Stimulated activated CD8-positive, alpha-beta memory T cell treated with anti-CD3 and anti-CD28 coated beads, Interleukin-2, amount 100 ng/mL, for 1 hour (primary cell): Measurements from ENCODE around the gene NUP93.

Experiments
- DNase-seq, 2 donors: peaks; one replicate each; pipeline ENCODE4 v3.0.0-alpha.2; 2020; ENCODE audit warnings: low read depth in 2 of 2

Gene NUP93

DNA sequence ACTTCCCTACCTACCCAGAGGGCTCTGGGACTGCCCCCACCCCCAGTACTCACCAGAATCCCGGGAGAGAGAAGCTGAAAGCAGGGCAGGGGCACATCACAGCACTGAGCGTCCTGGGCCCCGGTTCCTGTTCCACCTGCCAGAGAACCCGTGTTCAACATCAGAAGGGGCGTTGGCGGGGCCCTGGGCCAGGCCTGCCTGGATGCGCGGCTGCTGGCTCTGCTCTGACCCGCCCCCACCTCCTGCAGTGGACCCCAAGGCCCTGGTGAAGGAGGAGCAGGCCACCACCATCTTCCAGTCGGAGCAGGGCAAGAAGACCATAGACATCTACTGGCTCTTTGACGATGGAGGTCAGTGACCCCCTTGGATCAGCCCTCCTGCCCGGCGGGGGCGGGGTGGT, 162.8 kb downstream of the NUP93 start:
- no peak for DNase-seq

GRCh38 chr16:56894331-56894917, 164.5 kb downstream of the NUP93 start:
- no peak for DNase-seq

DNA sequence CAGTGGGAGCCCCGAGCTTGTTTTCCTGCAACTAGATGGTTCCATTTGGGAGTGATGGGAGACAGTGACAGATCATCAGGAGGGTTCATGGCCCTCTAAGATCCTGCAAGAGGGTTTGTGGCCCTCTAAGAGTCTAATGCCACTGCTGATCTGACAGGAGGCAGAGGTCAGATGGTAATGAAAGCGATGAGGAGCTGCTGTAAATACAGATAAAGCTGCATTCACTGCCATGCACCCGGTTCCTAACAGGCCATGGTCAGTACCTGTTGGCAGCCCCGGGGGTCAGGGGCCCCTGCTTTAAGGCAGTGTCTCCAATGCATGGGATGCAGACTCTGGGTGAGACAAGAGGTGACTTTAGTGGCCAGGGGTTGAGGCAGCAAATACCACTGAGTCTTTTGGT, 165.9 kb downstream of the NUP93 start:
- DNase-seq = no peak

- no peak for DNase-seq
These were observed 166.3 kb downstream of the NUP93 start for GRCh38 chr16:56896244-56896643.

DNA sequence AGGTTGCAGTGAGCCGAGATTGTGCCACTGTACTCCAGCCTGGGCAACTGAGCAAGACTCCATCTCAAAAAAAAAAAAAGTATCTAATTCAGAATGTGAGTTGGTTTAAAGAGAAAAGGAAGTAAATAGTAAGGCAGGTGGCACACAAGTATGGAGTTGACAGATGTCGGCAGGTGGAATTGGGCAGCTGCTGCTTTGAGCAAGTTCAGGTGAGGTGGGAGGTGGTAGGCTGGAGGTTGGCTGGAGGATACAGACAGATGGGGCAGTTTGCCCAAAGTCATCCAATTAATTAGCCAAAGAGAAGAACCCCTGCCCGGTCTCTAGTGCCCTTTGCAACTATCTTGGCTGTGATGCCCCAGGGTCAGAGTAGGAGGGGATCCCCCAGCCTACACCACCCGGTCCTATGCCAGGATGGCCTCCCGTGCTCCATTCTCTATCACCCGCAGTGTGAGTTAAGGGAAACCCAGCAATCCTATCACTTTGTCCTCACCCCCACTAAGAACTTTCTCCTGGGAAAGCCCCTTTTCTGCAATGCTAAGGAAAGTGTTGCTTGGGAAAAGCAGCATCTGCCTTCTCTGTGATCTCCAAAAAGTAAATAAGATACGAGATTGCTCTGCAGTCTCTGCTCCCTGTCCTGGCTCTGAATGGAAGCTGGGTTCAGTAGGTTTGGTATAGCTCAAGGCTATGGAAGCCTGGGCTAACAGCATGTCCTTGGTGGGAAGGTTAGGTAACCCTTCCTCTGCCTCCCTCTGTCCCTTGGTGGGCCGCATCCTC, 167.3 kb downstream of the NUP93 start:
- no peak for DNase-seq

GRCh38 chr16:56898847-56899246, 168.9 kb downstream of the NUP93 start:
- no peak for DNase-seq
